ENCODE measurements around the gene ZDHHC19.

- TF ChIP-seq CTCF (IDR thresholded peaks at IDR 0.05; ENCODE audit: low read depth, low read length) (no peak), POLR2A (IDR thresholded peaks at IDR 0.05; ENCODE audit: extremely low read depth, insufficient read length) (no peak), MYC (IDR thresholded peaks at IDR 0.05; ENCODE audit: low read depth, low read length) (no peak)
These were observed 4.4 kb upstream of the ZDHHC19 start for GRCh38 chr3:196215493-196216020.

Measured in NB4 (cell line).